Endothelial cell (in vitro differentiated cells): ENCODE measurements around the gene PTGER1. TPM values are rescaled to one million over a fixed set of nuclear protein-coding genes. Genes with fewer than 3 reads are reported as not detected.

Experiments used
- DNase-seq: peaks from one replicate; pipeline ENCODE4 v3.0.0; 2021; ENCODE audit warnings: low spot score
- H3K27ac Mint-ChIP-seq: one replicate; pipeline ENCODE4 v1.8.0; 2021; ENCODE audit warnings: mixed read lengths, inconsistent platforms; ENCODE audit not compliant: unreplicated experiment
- H3K27me3 Mint-ChIP-seq: one replicate; pipeline ENCODE4 v1.8.0; 2021; ENCODE audit warnings: mild to moderate bottlenecking, moderate library complexity, mixed read lengths, inconsistent platforms; ENCODE audit not compliant: unreplicated experiment
- H3K36me3 Mint-ChIP-seq: one replicate; pipeline ENCODE4 v1.8.0; 2021; ENCODE audit warnings: mild to moderate bottlenecking, low read depth, mixed read lengths, inconsistent platforms; ENCODE audit not compliant: unreplicated experiment
- H3K4me1 Mint-ChIP-seq: one replicate; pipeline ENCODE4 v1.8.0; 2021; ENCODE audit warnings: mild to moderate bottlenecking, mixed read lengths, inconsistent platforms; ENCODE audit not compliant: unreplicated experiment
- H3K4me3 Mint-ChIP-seq: one replicate; pipeline ENCODE4 v1.8.0; 2021; ENCODE audit warnings: mild to moderate bottlenecking, mixed read lengths, inconsistent platforms; ENCODE audit not compliant: unreplicated experiment
- H3K9me3 Mint-ChIP-seq: one replicate; pipeline ENCODE4 v1.8.0; 2021; ENCODE audit warnings: mixed read lengths, inconsistent platforms; ENCODE audit not compliant: unreplicated experiment
- CTCF ChIP-seq: fragments of 200-600 bp; sonication (generic); IDR thresholded peaks from one replicate; pipeline ENCODE4 v1.5.0; 2021; ENCODE audit warnings: antibody characterized with exemption; ENCODE audit not compliant: unreplicated experiment
- total RNA-seq: library from RNA; stranded (reverse); fragmentation: NEBNext Ultra II Directional; extraction: Animal tissue kit (Norgen Biotek cat#: 25700); gene quantifications from one replicate; pipeline ENCODE4 v1.2.1, GENCODE V29; 2021; ENCODE audit not compliant: unreplicated experiment

PTGER1 gene
- total RNA-seq, 1 donor from 2014 or later: 0.31 TPM

GRCh38 chr19:14473978-14474578, 1.1 kb downstream of the PTGER1 start:
- DNase-seq: no peak
- TF ChIP-seq CTCF: no peak
- H3K4me3 Mint-ChIP-seq: peak overlapping the region; percentile 57
- H3K4me1 Mint-ChIP-seq: peaks cover 13% of the 10 kb centered on the region
- H3K27ac Mint-ChIP-seq: no peak overlapping the region
- peaks cover 18% of the 10 kb centered on the region for H3K36me3 Mint-ChIP-seq
- no peaks in the 10 kb centered on the region for H3K9me3 Mint-ChIP-seq
- peaks cover 36% of the 10 kb centered on the region for H3K27me3 Mint-ChIP-seq

GRCh38 chr19:14473073-14473977, 1.8 kb downstream of the PTGER1 start:
- no peak overlapping the region for H3K4me3 Mint-ChIP-seq
- H3K27ac Mint-ChIP-seq: no peak overlapping the region
- peaks cover 33% of the 10 kb centered on the region for H3K27me3 Mint-ChIP-seq
- TF ChIP-seq CTCF: no peak
- H3K4me1 Mint-ChIP-seq: peaks cover 13% of the 10 kb centered on the region
- no peak for DNase-seq
- H3K9me3 Mint-ChIP-seq: no peaks in the 10 kb centered on the region
- peaks cover 17% of the 10 kb centered on the region for H3K36me3 Mint-ChIP-seq

GRCh38 chr19:14472202-14472938, 2.8 kb downstream of the PTGER1 start:
- Mint-ChIP-seq H3K27ac (no peak overlapping the region), H3K9me3 (no peaks in the 10 kb centered on the region), H3K27me3 (peaks cover 33% of the 10 kb centered on the region), H3K36me3 (peaks cover 17% of the 10 kb centered on the region), H3K4me3 (no peak overlapping the region), H3K4me1 (peaks cover 13% of the 10 kb centered on the region)
- peak; percentile 98 for TF ChIP-seq CTCF
- DNase-seq: peak; percentile 87

GRCh38 chr19:14471436-14472187, 3.5 kb downstream of the PTGER1 start:
- H3K4me3 Mint-ChIP-seq: peak overlapping the region; percentile 47
- H3K9me3 Mint-ChIP-seq: no peaks in the 10 kb centered on the region
- no peak overlapping the region for H3K27ac Mint-ChIP-seq
- no peak for TF ChIP-seq CTCF
- H3K27me3 Mint-ChIP-seq: peaks cover 32% of the 10 kb centered on the region
- peaks cover 12% of the 10 kb centered on the region for H3K4me1 Mint-ChIP-seq
- no peak for DNase-seq
- H3K36me3 Mint-ChIP-seq: peaks cover 15% of the 10 kb centered on the region
